ENCODE measurements around the gene ULK3. TPM values are rescaled to one million over a fixed set of nuclear protein-coding genes. Genes with fewer than 3 reads are reported as not detected.

The ULK3 gene
- polyA plus RNA-seq, 1 experiment, result 14.2 TPM

DNA sequence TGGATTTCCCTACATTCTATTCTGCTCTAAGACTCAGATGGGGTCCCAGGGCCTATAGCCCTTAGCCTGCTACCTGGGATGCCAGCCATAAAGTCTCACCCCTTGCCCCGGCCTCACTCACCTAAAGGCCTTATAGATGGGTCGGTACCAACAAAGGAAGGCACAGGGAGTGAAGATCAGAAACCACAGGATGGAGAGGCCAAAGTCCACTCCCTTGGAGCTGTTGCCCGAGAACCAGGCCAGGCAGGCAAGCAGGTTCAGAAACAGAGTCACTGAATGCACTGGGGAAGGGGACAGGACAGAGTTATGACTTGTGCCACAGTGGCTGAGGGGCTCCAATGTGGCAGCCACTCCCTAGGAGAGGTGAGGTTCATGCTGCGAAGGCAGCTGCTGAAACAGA, 7.4 kb upstream of the ULK3 start:
- Histone ChIP-seq H3K4me3 (ENCODE audit: low read depth, low read length) (no peak overlapping the region), H3K27ac (ENCODE audit: low read depth, low read length) (no peak overlapping the region), H3K27me3 (ENCODE audit: control insufficient read depth, insufficient read depth, low read length) (no peaks in the 10 kb centered on the region), H3K9me3 (ENCODE audit: control insufficient read depth, insufficient read depth, low read length) (no peaks in the 10 kb centered on the region)
- ChIA-PET CTCF (no interaction called here), POLR2A (no interaction called here)
- TF ChIP-seq, protein P1, sequence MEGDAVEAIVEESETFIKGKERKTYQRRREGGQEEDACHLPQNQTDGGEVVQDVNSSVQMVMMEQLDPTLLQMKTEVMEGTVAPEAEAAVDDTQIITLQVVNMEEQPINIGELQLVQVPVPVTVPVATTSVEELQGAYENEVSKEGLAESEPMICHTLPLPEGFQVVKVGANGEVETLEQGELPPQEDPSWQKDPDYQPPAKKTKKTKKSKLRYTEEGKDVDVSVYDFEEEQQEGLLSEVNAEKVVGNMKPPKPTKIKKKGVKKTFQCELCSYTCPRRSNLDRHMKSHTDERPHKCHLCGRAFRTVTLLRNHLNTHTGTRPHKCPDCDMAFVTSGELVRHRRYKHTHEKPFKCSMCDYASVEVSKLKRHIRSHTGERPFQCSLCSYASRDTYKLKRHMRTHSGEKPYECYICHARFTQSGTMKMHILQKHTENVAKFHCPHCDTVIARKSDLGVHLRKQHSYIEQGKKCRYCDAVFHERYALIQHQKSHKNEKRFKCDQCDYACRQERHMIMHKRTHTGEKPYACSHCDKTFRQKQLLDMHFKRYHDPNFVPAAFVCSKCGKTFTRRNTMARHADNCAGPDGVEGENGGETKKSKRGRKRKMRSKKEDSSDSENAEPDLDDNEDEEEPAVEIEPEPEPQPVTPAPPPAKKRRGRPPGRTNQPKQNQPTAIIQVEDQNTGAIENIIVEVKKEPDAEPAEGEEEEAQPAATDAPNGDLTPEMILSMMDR (IDR thresholded peaks at IDR 0.05; ENCODE audit: low read depth, low read length), result no peak
- DNase-seq (ENCODE audit: low read depth, low spot score), result no peak

DNA sequence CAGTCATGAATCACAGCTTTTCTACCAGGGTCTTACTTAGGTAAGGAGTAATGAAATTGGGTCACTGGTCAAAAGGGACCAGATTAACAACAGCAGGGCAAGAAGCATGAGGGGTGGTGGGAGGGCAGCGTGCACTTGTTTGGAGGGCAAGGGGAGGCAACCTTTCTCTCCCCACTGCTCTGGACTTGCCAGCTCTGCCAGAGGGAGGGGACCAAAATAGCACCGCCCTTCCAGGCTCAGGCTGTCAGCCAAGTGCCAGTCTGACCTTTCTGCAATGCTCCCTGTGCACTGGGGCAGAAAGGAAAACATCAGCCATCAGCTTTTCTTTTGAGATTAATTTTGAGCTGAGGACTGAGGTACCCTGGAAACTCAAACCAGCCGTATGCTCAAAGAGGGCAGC, 4.5 kb upstream of the ULK3 start:
- CTCF ChIA-PET, result interaction anchor here (1.0 kb wide), 1 partner anchor 54 kb away, joined by 3 read pairs; no protein-coding TSS in a partner anchor

DNA sequence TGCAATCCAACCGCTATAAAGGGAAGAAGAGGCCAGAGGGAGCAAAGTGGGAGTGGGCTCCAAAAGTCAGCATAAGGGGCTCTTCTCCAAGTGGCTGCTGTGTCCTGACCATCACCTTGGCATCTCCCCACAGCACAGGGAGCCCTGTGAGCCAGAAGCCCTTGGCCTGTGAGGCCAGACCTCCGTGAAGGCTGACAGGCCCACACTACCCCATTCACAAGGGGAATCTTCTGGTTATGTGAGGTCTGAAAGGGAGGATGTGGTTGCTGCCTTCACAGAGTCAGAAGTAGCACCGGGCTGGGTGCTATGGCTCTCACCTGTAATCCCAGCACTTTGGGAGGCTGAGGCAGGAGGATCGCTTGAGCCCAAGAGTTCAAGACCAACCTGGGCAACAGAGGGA, 2.6 kb upstream of the ULK3 start:
- Histone ChIP-seq H3K9me3 (ENCODE audit: control insufficient read depth, insufficient read depth, low read length) (no peaks in the 10 kb centered on the region), H3K27ac (ENCODE audit: low read depth, low read length) (no peak overlapping the region), H3K4me3 (ENCODE audit: low read depth, low read length) (no peak overlapping the region), H3K27me3 (ENCODE audit: control insufficient read depth, insufficient read depth, low read length) (no peaks in the 10 kb centered on the region)
- ChIA-PET POLR2A (no interaction called here), CTCF (no interaction called here)
- DNase-seq (ENCODE audit: low read depth, low spot score), result no peak
- TF ChIP-seq, protein P1 (IDR thresholded peaks at IDR 0.05; ENCODE audit: low read depth, low read length), result no peak

More for the DNA sequence above, 4.5 kb upstream of the ULK3 start:
- no peaks in the 10 kb centered on the region for H3K27me3 ChIP-seq (ENCODE audit: control insufficient read depth, insufficient read depth, low read length)
- H3K27ac ChIP-seq (ENCODE audit: low read depth, low read length), result no peak overlapping the region
- POLR2A ChIA-PET, result no interaction called here
- H3K9me3 ChIP-seq (ENCODE audit: control insufficient read depth, insufficient read depth, low read length), result no peaks in the 10 kb centered on the region
- DNase-seq (ENCODE audit: low read depth, low spot score), result no peak
- H3K4me3 ChIP-seq (ENCODE audit: low read depth, low read length), result no peak overlapping the region
- TF ChIP-seq, protein P1 (IDR thresholded peaks at IDR 0.05; ENCODE audit: low read depth, low read length), result no peak

DNA sequence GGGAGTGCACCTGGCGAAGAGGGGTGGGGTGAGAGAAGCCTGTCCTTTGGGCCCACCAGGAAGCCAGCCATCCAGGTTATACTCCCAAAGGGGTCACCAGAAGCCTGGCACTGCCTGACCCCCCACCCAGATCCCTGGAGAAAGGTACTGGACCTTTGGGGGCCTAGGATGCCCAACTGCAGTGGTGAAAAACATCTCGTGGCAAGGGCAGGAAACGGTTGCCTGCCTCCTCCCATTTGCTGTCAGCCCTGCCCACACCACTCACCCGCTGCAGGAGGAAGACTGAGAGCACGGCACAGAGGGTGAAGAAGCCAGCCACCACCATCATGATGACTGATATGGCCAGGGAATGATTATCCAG, 2.2 kb upstream of the ULK3 start:
- Histone ChIP-seq H3K9me3 (ENCODE audit: control insufficient read depth, insufficient read depth, low read length) (no peaks in the 10 kb centered on the region), H3K27ac (ENCODE audit: low read depth, low read length) (no peak overlapping the region), H3K4me3 (ENCODE audit: low read depth, low read length) (no peak overlapping the region), H3K27me3 (ENCODE audit: control insufficient read depth, insufficient read depth, low read length) (no peaks in the 10 kb centered on the region)
- DNase-seq (ENCODE audit: low read depth, low spot score), result no peak
- ChIA-PET POLR2A (no interaction called here), CTCF (interaction anchor here (0.9 kb wide), 1 partner anchor 58 kb away, joined by 3 read pairs; no protein-coding TSS in a partner anchor)
- TF ChIP-seq, protein P1 (IDR thresholded peaks at IDR 0.05; ENCODE audit: low read depth, low read length), result no peak

DNA sequence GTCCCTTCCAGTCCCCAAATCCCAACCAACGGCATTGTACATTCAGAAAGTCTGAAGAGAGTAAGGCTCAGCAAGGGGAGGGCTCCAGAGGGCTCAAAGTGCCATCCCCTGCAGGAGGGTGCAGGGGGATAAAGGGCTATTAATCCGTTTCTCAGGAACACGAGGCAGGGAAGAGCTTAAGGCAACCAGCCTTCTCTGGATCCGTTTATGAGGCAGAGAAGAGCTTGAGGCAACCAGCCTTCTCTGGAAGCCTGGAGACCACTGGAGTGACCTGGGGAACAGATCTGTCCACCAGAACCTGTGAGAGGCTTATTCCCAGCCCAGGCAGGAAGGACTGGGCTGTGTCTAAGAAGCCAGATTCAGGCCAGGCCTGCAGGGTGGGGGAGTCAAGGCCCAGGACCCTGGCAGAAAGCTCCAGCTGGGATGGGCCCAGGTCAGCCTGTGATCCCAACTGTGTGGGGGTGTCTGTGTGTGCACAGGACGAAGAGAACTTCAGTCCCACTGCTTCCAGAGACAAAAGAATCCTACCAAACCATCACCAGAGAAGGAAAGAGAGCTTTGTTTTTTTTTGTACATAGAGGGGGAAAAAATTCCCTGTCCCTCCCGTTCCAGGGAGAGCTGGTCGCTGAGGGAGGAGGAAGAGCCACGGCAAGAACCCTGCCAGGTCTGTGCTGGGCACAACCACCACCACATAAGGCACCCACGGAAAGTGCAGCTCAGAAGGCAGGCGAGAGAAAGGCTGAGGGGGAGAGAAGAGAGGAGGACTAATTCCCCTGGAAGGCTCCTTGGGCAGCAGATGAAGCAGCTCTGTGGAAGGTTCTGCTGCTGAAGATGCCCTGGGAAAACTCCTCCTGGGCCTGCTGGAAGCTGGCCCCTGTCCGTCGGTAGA, 1.6 kb upstream of the ULK3 start:
- H3K9me3 ChIP-seq (ENCODE audit: control insufficient read depth, insufficient read depth, low read length), result no peaks in the 10 kb centered on the region
- TF ChIP-seq, protein P1 (IDR thresholded peaks at IDR 0.05; ENCODE audit: low read depth, low read length), result no peak
- no peak overlapping the region for H3K4me3 ChIP-seq (ENCODE audit: low read depth, low read length)
- H3K27me3 ChIP-seq (ENCODE audit: control insufficient read depth, insufficient read depth, low read length), result no peaks in the 10 kb centered on the region
- ChIA-PET POLR2A (interaction anchor here (0.6 kb wide), 1 partner anchor 12 kb away, joined by 8 read pairs; no protein-coding TSS in a partner anchor), CTCF (interaction anchor here (0.9 kb wide), 1 partner anchor 57 kb away, joined by 3 read pairs; no protein-coding TSS in a partner anchor)
- no peak overlapping the region for H3K27ac ChIP-seq (ENCODE audit: low read depth, low read length)
- DNase-seq (ENCODE audit: low read depth, low spot score), result no peak

All from AG04450 (cell line).